PFSK-1 (cell line): Measurements from ENCODE around the gene NRCAM.

Experiments
- POLR2AphosphoS5 ChIP-seq: IDR thresholded peaks from 2 replicates; pipeline ENCODE4 v1.6.1; 2012; ENCODE audit warnings: low read depth, mild to moderate bottlenecking, control low read depth, low read length, moderate library complexity
- TAF1 ChIP-seq: IDR thresholded peaks from 2 replicates; pipeline ENCODE4 v1.6.1; 2012; ENCODE audit warnings: low read length, control low read depth, borderline replicate concordance; ENCODE audit not compliant: insufficient read depth
- TF ChIP-seq, protein P1 (sequence below), 2 experiments: IDR thresholded peaks; 2 replicates each; pipeline versions ENCODE4 v1.6.1 to v1.8.0; 2011 to 2012; ENCODE audit warnings: low read depth in 2 of 2, low read length in 2 of 2, control low read depth in 1 of 2, inconsistent platforms in 1 of 2, mild to moderate bottlenecking in 1 of 2, moderate library complexity in 1 of 2; ENCODE audit not compliant: insufficient read depth in 1 of 2

DNA sequence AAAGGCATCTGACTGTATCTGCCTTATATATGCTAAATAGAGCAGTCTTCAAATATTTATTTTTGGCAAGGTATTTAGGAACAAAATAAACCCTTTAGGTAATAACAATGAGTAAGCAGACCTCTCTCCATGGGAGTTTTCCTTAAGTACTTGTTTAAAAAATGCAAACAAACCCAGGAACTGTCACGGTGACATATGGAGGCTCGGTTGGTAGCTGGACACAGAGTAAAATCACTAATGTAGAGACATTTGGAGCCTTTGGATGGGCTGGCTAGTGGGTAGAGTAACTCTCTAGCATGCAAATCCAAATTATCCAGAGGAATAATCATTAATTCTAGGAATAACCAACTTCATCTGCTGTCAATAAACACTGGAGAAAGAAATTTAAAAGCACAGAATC lies 254.5 kb downstream of the NRCAM start:
- TF ChIP-seq TAF1 (no peak), POLR2AphosphoS5 (no peak)
- TF ChIP-seq, protein P1, sequence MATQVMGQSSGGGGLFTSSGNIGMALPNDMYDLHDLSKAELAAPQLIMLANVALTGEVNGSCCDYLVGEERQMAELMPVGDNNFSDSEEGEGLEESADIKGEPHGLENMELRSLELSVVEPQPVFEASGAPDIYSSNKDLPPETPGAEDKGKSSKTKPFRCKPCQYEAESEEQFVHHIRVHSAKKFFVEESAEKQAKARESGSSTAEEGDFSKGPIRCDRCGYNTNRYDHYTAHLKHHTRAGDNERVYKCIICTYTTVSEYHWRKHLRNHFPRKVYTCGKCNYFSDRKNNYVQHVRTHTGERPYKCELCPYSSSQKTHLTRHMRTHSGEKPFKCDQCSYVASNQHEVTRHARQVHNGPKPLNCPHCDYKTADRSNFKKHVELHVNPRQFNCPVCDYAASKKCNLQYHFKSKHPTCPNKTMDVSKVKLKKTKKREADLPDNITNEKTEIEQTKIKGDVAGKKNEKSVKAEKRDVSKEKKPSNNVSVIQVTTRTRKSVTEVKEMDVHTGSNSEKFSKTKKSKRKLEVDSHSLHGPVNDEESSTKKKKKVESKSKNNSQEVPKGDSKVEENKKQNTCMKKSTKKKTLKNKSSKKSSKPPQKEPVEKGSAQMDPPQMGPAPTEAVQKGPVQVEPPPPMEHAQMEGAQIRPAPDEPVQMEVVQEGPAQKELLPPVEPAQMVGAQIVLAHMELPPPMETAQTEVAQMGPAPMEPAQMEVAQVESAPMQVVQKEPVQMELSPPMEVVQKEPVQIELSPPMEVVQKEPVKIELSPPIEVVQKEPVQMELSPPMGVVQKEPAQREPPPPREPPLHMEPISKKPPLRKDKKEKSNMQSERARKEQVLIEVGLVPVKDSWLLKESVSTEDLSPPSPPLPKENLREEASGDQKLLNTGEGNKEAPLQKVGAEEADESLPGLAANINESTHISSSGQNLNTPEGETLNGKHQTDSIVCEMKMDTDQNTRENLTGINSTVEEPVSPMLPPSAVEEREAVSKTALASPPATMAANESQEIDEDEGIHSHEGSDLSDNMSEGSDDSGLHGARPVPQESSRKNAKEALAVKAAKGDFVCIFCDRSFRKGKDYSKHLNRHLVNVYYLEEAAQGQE (IDR thresholded peaks at IDR 0.05; ENCODE audit: insufficient read depth in 1 of 2, low read depth in 2 of 2, low read length in 2 of 2), result no peak
